GM12878 (cell line): ENCODE results near the gene SENP7. TPM values are rescaled to one million over a fixed set of nuclear protein-coding genes. Genes with fewer than 3 reads are reported as not detected.

Experiments
- ATAC-seq: fragments of 200-7000 bp; cut with Tn5 transposase; 3 replicates; pipeline ENCODE4 v1.9.1; 2020; ENCODE audit warnings: mild to moderate bottlenecking, moderate library complexity
- BruUV-seq: library from RNA; stranded (reverse); fragments of 400-500 nt; replicated peaks from 2 replicates; lab custom pipeline; 2021; lab: Mats Ljungman, UMichigan
- CTCF ChIA-PET: fragments of 300-600 bp; sonication (Branson Sonifier 250); formaldehyde crosslinking; extraction: SDS; loops from one replicate; lab custom pipeline; 2021; ENCODE audit warnings: inconsistent platforms; lab: Yijun Ruan, JAX
- POLR2A ChIA-PET: fragments of 350-600 bp; formaldehyde crosslinking; extraction: SDS; loops from one replicate; lab custom pipeline; 2021; ENCODE audit warnings: inconsistent platforms; lab: Charles Lee
- RAD21 ChIA-PET: fragments of 300-600 bp; sonication (Branson Sonifier 250); formaldehyde crosslinking; loops from one replicate; lab custom pipeline; 2023; ENCODE audit warnings: antibody characterized with exemption; ENCODE audit not compliant: unreplicated experiment; lab: Charles Lee
- SMC1A ChIA-PET: fragments of 300-600 bp; sonication (Branson Sonifier 250); formaldehyde crosslinking; loops from one replicate; lab custom pipeline; 2023; ENCODE audit not compliant: unreplicated experiment, uncharacterized antibody; lab: Charles Lee
- DNase-seq: peaks from one replicate; pipeline ENCODE4 v3.0.0-alpha.2; 2011; ENCODE audit warnings: low read depth, low spot score
- FAIRE-seq: peaks from 3 replicates; lab custom pipeline; 2011; peaks lifted over from hg19 to GRCh38; lab: Jason Lieb, UNC
- H2AFZ ChIP-seq: 2 replicates; pipeline ENCODE4 v1.6.0; 2011; ENCODE audit warnings: low read depth, low read length, control low read depth; ENCODE audit not compliant: control insufficient read depth
- H3K27ac ChIP-seq: 2 replicates; pipeline ENCODE4 v1.5.1; 2011; ENCODE audit warnings: control low read depth; ENCODE audit not compliant: control insufficient read depth, insufficient read depth
- H3K27me3 ChIP-seq, 2 experiments: replicated peaks in 1 of 2; 2 replicates each; pipeline versions ENCODE4 v1.6.0 to v1.6.1; 2011; ENCODE audit warnings: low read length in 1 of 2; ENCODE audit not compliant: control insufficient read depth in 2 of 2, insufficient read depth in 2 of 2
- H3K36me3 ChIP-seq, 2 experiments: 2 replicates each; pipeline ENCODE4 v1.5.1; 2011; ENCODE audit warnings: low read length in 1 of 2; ENCODE audit not compliant: control insufficient read depth in 2 of 2, insufficient read depth in 2 of 2
- H3K4me1 ChIP-seq: 2 replicates; pipeline ENCODE4 v1.6.1; 2011; ENCODE audit warnings: mild to moderate bottlenecking, low read length, moderate library complexity, mixed read lengths; ENCODE audit not compliant: control insufficient read depth, insufficient read depth
- H3K4me2 ChIP-seq: 2 replicates; pipeline ENCODE4 v1.6.0; 2011; ENCODE audit warnings: control low read depth; ENCODE audit not compliant: control insufficient read depth, insufficient read depth
- H3K4me3 ChIP-seq: fragments of 200-600 bp; sonication (generic); 2 replicates; pipeline ENCODE4 v1.5.1; 2016
- H3K79me2 ChIP-seq: 2 replicates; pipeline ENCODE4 v1.6.0; 2011; ENCODE audit warnings: low read length; ENCODE audit not compliant: control insufficient read depth, insufficient read depth
- H3K9ac ChIP-seq: 2 replicates; pipeline ENCODE4 v1.8.0; 2011; ENCODE audit warnings: low read length, control low read depth, mixed read lengths; ENCODE audit not compliant: control insufficient read depth, insufficient read depth
- H3K9me3 ChIP-seq: replicated peaks from 3 replicates; pipeline ENCODE4 v1.5.1; 2011; ENCODE audit warnings: mild to moderate bottlenecking, low read length; ENCODE audit not compliant: control insufficient read depth, insufficient read depth
- H4K20me1 ChIP-seq: 2 replicates; pipeline ENCODE4 v1.6.0; 2011; ENCODE audit not compliant: control insufficient read depth, insufficient read depth
- BACH1 ChIP-seq: fragments of 450-650 bp; IDR thresholded peaks from 2 replicates; pipeline ENCODE4 v1.6.1; 2017; ENCODE audit warnings: mild to moderate bottlenecking, borderline replicate concordance
- HDAC2 ChIP-seq: fragments of 200-600 bp; sonication (generic); IDR thresholded peaks from 2 replicates; pipeline ENCODE4 v1.6.1; 2017
- IRF3 ChIP-seq: fragments of 450-650 bp; IDR thresholded peaks from 2 replicates; pipeline ENCODE4 v1.6.1; 2014; ENCODE audit warnings: mild to moderate bottlenecking
- NFIC ChIP-seq: IDR thresholded peaks from 2 replicates; pipeline ENCODE4 v1.6.1; 2012; ENCODE audit warnings: low read depth, mild to moderate bottlenecking, inconsistent platforms, low read length, moderate library complexity
- NR2C2 ChIP-seq: IDR thresholded peaks from 2 replicates; pipeline ENCODE4 v1.6.1; 2011; ENCODE audit warnings: borderline replicate concordance, low read depth; ENCODE audit not compliant: control insufficient read depth, insufficient read length
- PAX8 ChIP-seq: fragments of 450-650 bp; IDR thresholded peaks from 2 replicates; pipeline ENCODE4 v1.6.1; 2017; ENCODE audit warnings: mild to moderate bottlenecking, moderate library complexity
- POLR2AphosphoS2 ChIP-seq: IDR thresholded peaks from 2 replicates; pipeline ENCODE4 v1.6.1; 2011; ENCODE audit warnings: low read depth, mild to moderate bottlenecking, low read length, improper control_type of control experiment, moderate library complexity
- ZBTB40 ChIP-seq: fragments of 450-650 bp; IDR thresholded peaks from 2 replicates; pipeline ENCODE4 v1.6.1; 2016; ENCODE audit warnings: mild to moderate bottlenecking, moderate library complexity, borderline replicate concordance
- ZNF207 ChIP-seq: fragments of 450-650 bp; IDR thresholded peaks from 2 replicates; pipeline ENCODE4 v1.6.1; 2014; ENCODE audit warnings: antibody characterized with exemption, mild to moderate bottlenecking, borderline replicate concordance
- WGBS: methylation state at CpG from one replicate; pipeline ENCODE4 v1.1.6; 2016; ENCODE audit warnings: low lambda C conversion rate; ENCODE audit not compliant: insufficient replicate concordance, insufficient coverage; ENCODE audit errors: missing lambda C conversion rate; 5-methylcytosine and 5-hydroxymethylcytosine counted together
- in situ Hi-C: fragments of 300-500 bp; cut with MboI; formaldehyde crosslinking; loops from 9 replicates; pipeline ENCODE4 v1.14.3; 2018; ENCODE audit warnings: mixed read lengths
- intact Hi-C: fragments of 100-400 bp; cut with micrococcal nuclease; formaldehyde crosslinking; loops from one replicate; pipeline ENCODE4 v1.14.2; 2022; ENCODE audit not compliant: unreplicated experiment
- polyA plus RNA-seq, 11 experiments: library from polyadenylated mRNA; depleted of rRNA in 4 of 11; unstranded in 6 of 11; stranded (reverse) in 5 of 11; fragments of >200 nt; fragmentation: Nextera tagmentation in 4 of 11; fragmentation: Illumina TruSeq in 1 of 11; extraction: Ambion mirVana in 4 of 11; extraction: Trizol in 1 of 11; gene quantifications; 1 replicate in 1 of 11; 2 replicates in 10 of 11; pipeline versions ENCODE4 v1.2.1 to v1.2.3, GENCODE V29; 2011 to 2016; ENCODE audit warnings: inconsistent platforms in 2 of 11, missing spikeins in 2 of 11, low read depth in 1 of 11
- total RNA-seq, 4 experiments: library from RNA; depleted of rRNA in 3 of 4; stranded (reverse); fragments of >200 nt in 3 of 4; fragmentation: Illumina TruSeq in 1 of 4; extraction: Trizol in 1 of 4; gene quantifications; 2 replicates each; pipeline versions ENCODE4 v1.2.1 to v1.2.3, GENCODE V29; 2013 to 2021
- TF ChIP-seq, protein P1 (sequence below): IDR thresholded peaks from 2 replicates; pipeline ENCODE4 v1.6.1; 2011; ENCODE audit warnings: low read depth, mild to moderate bottlenecking, low read length, moderate library complexity, borderline replicate concordance; ENCODE audit errors: extremely low read depth

SENP7 gene
- total and polyA plus RNA-seq, 10 of the 15 experiments (the other 5 are each of a cell fraction or from before 2014, with no cell fraction given): 2.6 to 14.7 (median 8.3) TPM

DNA sequence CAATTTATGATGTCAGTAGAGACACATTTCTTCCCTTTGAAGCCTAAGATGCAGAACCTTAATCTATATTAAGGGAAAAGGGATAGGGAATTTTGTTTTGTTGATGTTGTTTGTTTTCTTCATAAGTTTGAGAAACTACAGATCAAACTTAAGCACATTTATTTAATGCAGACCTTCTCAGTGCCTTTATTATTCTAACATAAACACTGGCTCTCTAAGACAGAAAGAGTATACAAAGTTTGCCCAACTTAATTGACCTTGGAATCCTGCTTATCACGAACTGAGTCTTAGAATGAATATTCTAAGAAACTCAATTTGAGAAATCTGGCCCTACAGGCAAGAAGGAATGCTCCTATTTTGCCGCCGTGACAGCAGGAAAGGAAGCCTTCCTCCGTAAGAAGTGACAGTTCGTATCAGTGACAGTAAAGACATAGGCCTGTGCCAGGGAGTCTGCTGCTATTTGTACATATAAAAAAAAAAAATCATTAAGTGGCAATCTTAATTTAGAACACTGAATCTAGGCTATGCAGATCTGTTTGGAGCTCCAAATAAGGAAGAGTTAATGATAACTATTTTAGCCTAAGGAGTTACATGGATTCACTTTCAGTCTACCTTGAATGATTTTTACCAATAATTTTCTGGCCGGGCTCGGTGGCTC, 183.9 kb downstream of the SENP7 start (continued):
- TF ChIP-seq NR2C2 (no peak), HDAC2 (no peak), NFIC (no peak), ZBTB40 (no peak)
- TF ChIP-seq, protein P1, sequence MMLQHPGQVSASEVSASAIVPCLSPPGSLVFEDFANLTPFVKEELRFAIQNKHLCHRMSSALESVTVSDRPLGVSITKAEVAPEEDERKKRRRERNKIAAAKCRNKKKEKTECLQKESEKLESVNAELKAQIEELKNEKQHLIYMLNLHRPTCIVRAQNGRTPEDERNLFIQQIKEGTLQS: no peak

- Histone ChIP-seq H3K9ac (no peak overlapping the region), H3K9me3 (no peaks in the 10 kb centered on the region), H3K27ac (no peak overlapping the region), H3K27me3 (no peaks in the 10 kb centered on the region), H3K79me2 (no peaks in the 10 kb centered on the region), H3K4me2 (no peak overlapping the region), H3K36me3 (no peaks in the 10 kb centered on the region), H3K4me3 (no peak overlapping the region), H3K4me1 (no peaks in the 10 kb centered on the region), H2AFZ (no peak overlapping the region), H4K20me1 (no peaks in the 10 kb centered on the region)
- CTCF ChIA-PET: interaction anchor here (1.0 kb wide), 1 partner anchor 10 kb away, joined by 4 read pairs; no protein-coding TSS in a partner anchor
- POLR2A ChIA-PET: no interaction called here
- no TSS peak for BruUV-seq
- no peak for TF ChIP-seq POLR2AphosphoS2
- TF ChIP-seq BACH1: no peak
- no peak for TF ChIP-seq ZNF207
- TF ChIP-seq IRF3: no peak
- TF ChIP-seq PAX8: no peak
- in situ Hi-C loops (no loop called here), intact Hi-C loops (no loop called here)
- whole genome bisulfite sequencing: 70% methylated on average over 5 of the region's 5 CpGs
- no peak for FAIRE-seq
- SMC1A ChIA-PET: interaction anchor here (0.9 kb wide), 1 partner anchor 22 kb away, joined by 3 read pairs; no protein-coding TSS in a partner anchor
- RAD21 ChIA-PET: no interaction called here
- ATAC-seq: no peak
- DNase-seq: no peak
Observed at GRCh38 chr3:101325393-101326134, 187.4 kb downstream of the SENP7 start.
